HG03097 (cell line): ENCODE results near the gene THPO.

Source experiments
- ATAC-seq: cut with Tn5 transposase; IDR thresholded peaks from one replicate; pipeline ENCODE4 v1.9.1; 2021; ENCODE audit not compliant: unreplicated experiment, low FRiP score

Gene THPO

GRCh38 chr3:184377882-184378445 is at the start of gene THPO:
TSS of gene THPO (minus strand) at chr3:184378207. CDS start at chr3:184376259, 1,948 bp downstream.
- ATAC-seq, result no peak

GRCh38 chr3:184426691-184427141 is 48.7 kb upstream of the THPO start:
- ATAC-seq, result no peak

- no peak for ATAC-seq
Measured at GRCh38 chr3:184423561-184423960, 45.6 kb upstream of the THPO start.

- ATAC-seq, result no peak
Measured at GRCh38 chr3:184419171-184419570, 41.2 kb upstream of the THPO start.

- ATAC-seq, result peak; percentile 74
Measured at GRCh38 chr3:184417619-184418327, 39.8 kb upstream of the THPO start.

GRCh38 chr3:184415203-184415490 is 37.1 kb upstream of the THPO start:
- ATAC-seq, result no peak

- no peak for ATAC-seq
Measured at GRCh38 chr3:184414418-184415202, 36.6 kb upstream of the THPO start.

- ATAC-seq, result no peak
Measured at GRCh38 chr3:184409946-184410500, 32.0 kb upstream of the THPO start.

GRCh38 chr3:184409331-184409926 is 31.4 kb upstream of the THPO start:
- ATAC-seq, result no peak

- ATAC-seq, result no peak
Measured at GRCh38 chr3:184405075-184406030, 27.3 kb upstream of the THPO start.

- no peak for ATAC-seq
Measured at GRCh38 chr3:184399410-184399809, 21.4 kb upstream of the THPO start.

GRCh38 chr3:184395320-184395660 is 17.3 kb upstream of the THPO start:
- no peak for ATAC-seq

GRCh38 chr3:184391266-184391665 is 13.3 kb upstream of the THPO start:
- ATAC-seq, result no peak

GRCh38 chr3:184389935-184390528 is 12.0 kb upstream of the THPO start:
- no peak for ATAC-seq

- no peak for ATAC-seq
Measured at GRCh38 chr3:184389384-184389783, 11.4 kb upstream of the THPO start.

- no peak for ATAC-seq
Measured at GRCh38 chr3:184388936-184389230, 10.9 kb upstream of the THPO start.

GRCh38 chr3:184388164-184388935 is 10.3 kb upstream of the THPO start:
- no peak for ATAC-seq

GRCh38 chr3:184387174-184387714 is 9.2 kb upstream of the THPO start:
- no peak for ATAC-seq
